ENCODE measurements around the gene JAZF1. TPM values are rescaled to one million over a fixed set of nuclear protein-coding genes. Genes with fewer than 3 reads are reported as not detected.

Gene JAZF1
- total and polyA plus RNA-seq, 3 experiments from 2014 or later = 3.2 to 5.1 (median 4.9) TPM

- Histone ChIP-seq H3K4me1 (ENCODE audit: insufficient read depth, low read length) (no peaks in the 10 kb centered on the region), H3K9me3 (ENCODE audit: low read length) (no peaks in the 10 kb centered on the region), H3K27ac (ENCODE audit: low read depth, low read length) (no peak overlapping the region), H3K36me3 (ENCODE audit: insufficient read depth, low read length) (no peaks in the 10 kb centered on the region), H3K4me3 (ENCODE audit: low read length) (no peak overlapping the region), H3K27me3 (ENCODE audit: insufficient read depth, low read length, poor library complexity, severe bottlenecking) (no peaks in the 10 kb centered on the region)
- Mint-ChIP-seq H3K9me3 (no peaks in the 10 kb centered on the region), H3K4me3 (peak overlapping the region; percentile 3 to 82 (median 18)), H3K27me3 (peaks cover 7 to 27% of the 10 kb centered on the region in 2 donors), H3K4me1 (peaks cover 5 to 9% (median 7%) of the 10 kb centered on the region in 3 donors), H3K36me3 (no peaks in the 10 kb centered on the region), H3K27ac (peak overlapping the region in 3 of 8 donors; percentile 3 to 41 (median 14))
- no peak for DNase-seq
- CTCF ChIA-PET = no interaction called here
- POLR2A ChIA-PET = no interaction called here
These were observed 9.6 kb upstream of the JAZF1 start for GRCh38 chr7:28190077-28190710.

GRCh38 chr7:28187012-28187411 lies 6.4 kb upstream of the JAZF1 start:
- no peak overlapping the region for H3K4me3 ChIP-seq (ENCODE audit: low read length)
- H3K27me3 ChIP-seq (ENCODE audit: insufficient read depth, low read length, poor library complexity, severe bottlenecking) = no peaks in the 10 kb centered on the region
- H3K4me1 ChIP-seq (ENCODE audit: insufficient read depth, low read length) = no peaks in the 10 kb centered on the region
- H3K4me1 Mint-ChIP-seq = peaks cover 5 to 9% (median 6%) of the 10 kb centered on the region in 3 donors
- no peak overlapping the region for H3K27ac Mint-ChIP-seq
- no peak for DNase-seq
- no peaks in the 10 kb centered on the region for H3K9me3 ChIP-seq (ENCODE audit: low read length)
- ChIA-PET POLR2A (no interaction called here), CTCF (no interaction called here)
- no peak overlapping the region for H3K4me3 Mint-ChIP-seq
- H3K27me3 Mint-ChIP-seq = peaks cover 9 to 19% of the 10 kb centered on the region in 2 donors
- H3K36me3 ChIP-seq (ENCODE audit: insufficient read depth, low read length) = no peaks in the 10 kb centered on the region
- no peaks in the 10 kb centered on the region for H3K9me3 Mint-ChIP-seq
- no peaks in the 10 kb centered on the region for H3K36me3 Mint-ChIP-seq
- no peak overlapping the region for H3K27ac ChIP-seq (ENCODE audit: low read depth, low read length)

- DNase-seq = no peak
- Histone ChIP-seq H3K9me3 (ENCODE audit: low read length) (no peaks in the 10 kb centered on the region), H3K4me1 (ENCODE audit: insufficient read depth, low read length) (peaks cover 10% of the 10 kb centered on the region), H3K4me3 (ENCODE audit: low read length) (no peak overlapping the region), H3K36me3 (ENCODE audit: insufficient read depth, low read length) (no peaks in the 10 kb centered on the region), H3K27ac (ENCODE audit: low read depth, low read length) (no peak overlapping the region), H3K27me3 (ENCODE audit: insufficient read depth, low read length, poor library complexity, severe bottlenecking) (no peaks in the 10 kb centered on the region)
- peak overlapping the region in 2 of 7 donors; percentile 4 to 34 for H3K4me3 Mint-ChIP-seq
- peak overlapping the region in 1 of 8 donors; percentile 41 for H3K27ac Mint-ChIP-seq
- ChIA-PET POLR2A (no interaction called here), CTCF (interaction anchor here (0.7 kb wide), 1 partner anchor 446 kb away, joined by 3 read pairs; no protein-coding TSS in a partner anchor)
- no peaks in the 10 kb centered on the region for H3K9me3 Mint-ChIP-seq
- H3K27me3 Mint-ChIP-seq = peaks cover 5 to 6% of the 10 kb centered on the region in 2 donors
- peaks cover 11 to 16% (median 11%) of the 10 kb centered on the region in 3 donors for H3K4me1 Mint-ChIP-seq
- H3K36me3 Mint-ChIP-seq = peaks cover 0 to 6% (median 0%) of the 10 kb centered on the region in 3 donors
These were observed 3.0 kb upstream of the JAZF1 start for GRCh38 chr7:28183627-28184026.

GRCh38 chr7:28182071-28182471 lies 1.5 kb upstream of the JAZF1 start:
- Mint-ChIP-seq H3K9me3 (no peaks in the 10 kb centered on the region), H3K4me1 (peaks cover 13 to 23% (median 21%) of the 10 kb centered on the region in 3 donors), H3K27ac (peak overlapping the region in 6 of 8 donors; percentile 44 to 97 (median 66)), H3K36me3 (peaks cover 0 to 7% (median 0%) of the 10 kb centered on the region in 3 donors), H3K27me3 (peaks cover 4 to 6% of the 10 kb centered on the region in 2 donors), H3K4me3 (peak overlapping the region in 6 of 7 donors; percentile 10 to 96 (median 48))
- no peaks in the 10 kb centered on the region for H3K27me3 ChIP-seq (ENCODE audit: insufficient read depth, low read length, poor library complexity, severe bottlenecking)
- peaks cover 12% of the 10 kb centered on the region for H3K4me1 ChIP-seq (ENCODE audit: insufficient read depth, low read length)
- ChIA-PET POLR2A (no interaction called here), CTCF (no interaction called here)
- no peak overlapping the region for H3K4me3 ChIP-seq (ENCODE audit: low read length)
- H3K9me3 ChIP-seq (ENCODE audit: low read length) = no peaks in the 10 kb centered on the region
- no peaks in the 10 kb centered on the region for H3K36me3 ChIP-seq (ENCODE audit: insufficient read depth, low read length)
- H3K27ac ChIP-seq (ENCODE audit: low read depth, low read length) = no peak overlapping the region
- DNase-seq = no peak

- peaks cover 12% of the 10 kb centered on the region for H3K4me1 ChIP-seq (ENCODE audit: insufficient read depth, low read length)
- H3K27me3 ChIP-seq (ENCODE audit: insufficient read depth, low read length, poor library complexity, severe bottlenecking) = no peaks in the 10 kb centered on the region
- Mint-ChIP-seq H3K27me3 (peaks cover 0 to 6% of the 10 kb centered on the region in 2 donors), H3K27ac (peak overlapping the region in 7 of 8 donors; percentile 69 to 96 (median 93)), H3K4me3 (peak overlapping the region; percentile 84 to 96 (median 91)), H3K36me3 (peaks cover 0 to 7% (median 0%) of the 10 kb centered on the region in 3 donors), H3K9me3 (no peaks in the 10 kb centered on the region), H3K4me1 (peaks cover 13 to 26% (median 24%) of the 10 kb centered on the region in 3 donors)
- no peak for DNase-seq
- H3K9me3 ChIP-seq (ENCODE audit: low read length) = no peaks in the 10 kb centered on the region
- H3K27ac ChIP-seq (ENCODE audit: low read depth, low read length) = no peak overlapping the region
- no peaks in the 10 kb centered on the region for H3K36me3 ChIP-seq (ENCODE audit: insufficient read depth, low read length)
- POLR2A ChIA-PET = no interaction called here
- H3K4me3 ChIP-seq (ENCODE audit: low read length) = no peak overlapping the region
- CTCF ChIA-PET = interaction anchor here (0.6 kb wide), 1 partner anchor 91 kb away, joined by 3 read pairs; no protein-coding TSS in a partner anchor
These were observed 821 bp upstream of the JAZF1 start for GRCh38 chr7:28181416-28181815.

- CTCF ChIA-PET = no interaction called here
These were observed 598 bp downstream of the JAZF1 start for GRCh38 chr7:28180031-28180363.

GRCh38 chr7:28179120-28180030 lies 1.2 kb downstream of the JAZF1 start:
- Histone ChIP-seq H3K4me1 (ENCODE audit: insufficient read depth, low read length) (peaks cover 12% of the 10 kb centered on the region), H3K36me3 (ENCODE audit: insufficient read depth, low read length) (no peaks in the 10 kb centered on the region), H3K27ac (ENCODE audit: low read depth, low read length) (no peak overlapping the region), H3K9me3 (ENCODE audit: low read length) (no peaks in the 10 kb centered on the region), H3K4me3 (ENCODE audit: low read length) (peak overlapping the region; percentile 59), H3K27me3 (ENCODE audit: insufficient read depth, low read length, poor library complexity, severe bottlenecking) (no peaks in the 10 kb centered on the region)
- Mint-ChIP-seq H3K36me3 (peaks cover 0 to 7% (median 0%) of the 10 kb centered on the region in 3 donors), H3K9me3 (no peaks in the 10 kb centered on the region), H3K27me3 (peaks cover 0 to 6% of the 10 kb centered on the region in 2 donors), H3K27ac (peak overlapping the region; percentile 72 to 93 (median 87)), H3K4me1 (peaks cover 15 to 27% (median 26%) of the 10 kb centered on the region in 3 donors), H3K4me3 (peak overlapping the region; percentile 73 to 89 (median 77))
- peak; percentile 67 to 84 (median 68) for DNase-seq
- ChIA-PET POLR2A (interaction anchor here (0.6 kb wide), 2 partner anchors 16 to 19 kb away, joined by 3 to 5 read pairs; no protein-coding TSS in a partner anchor), CTCF (no interaction called here)

More at GRCh38 chr7:28180031-28180363, 598 bp downstream of the JAZF1 start:
- H3K27ac ChIP-seq (ENCODE audit: low read depth, low read length) = no peak overlapping the region
- peaks cover 12% of the 10 kb centered on the region for H3K4me1 ChIP-seq (ENCODE audit: insufficient read depth, low read length)
- DNase-seq = no peak
- Mint-ChIP-seq H3K9me3 (no peaks in the 10 kb centered on the region), H3K4me3 (peak overlapping the region in 4 of 7 donors; percentile 23 to 96 (median 46)), H3K27ac (peak overlapping the region in 1 of 8 donors; percentile 93), H3K27me3 (peaks cover 0 to 6% of the 10 kb centered on the region in 2 donors), H3K4me1 (peaks cover 15 to 27% (median 26%) of the 10 kb centered on the region in 3 donors), H3K36me3 (peaks cover 0 to 7% (median 0%) of the 10 kb centered on the region in 3 donors)
- POLR2A ChIA-PET = interaction anchor here (0.6 kb wide), 2 partner anchors 16 to 19 kb away, joined by 3 to 5 read pairs; no protein-coding TSS in a partner anchor
- no peaks in the 10 kb centered on the region for H3K9me3 ChIP-seq (ENCODE audit: low read length)
- no peaks in the 10 kb centered on the region for H3K36me3 ChIP-seq (ENCODE audit: insufficient read depth, low read length)
- no peaks in the 10 kb centered on the region for H3K27me3 ChIP-seq (ENCODE audit: insufficient read depth, low read length, poor library complexity, severe bottlenecking)
- no peak overlapping the region for H3K4me3 ChIP-seq (ENCODE audit: low read length)
